Measurements from ENCODE around the gene TMEM174. TPM values are rescaled to one million over a fixed set of nuclear protein-coding genes. Genes with fewer than 3 reads are reported as not detected.
A peak's percentile ranks its signal among the peaks of the same experiment; 100 is the strongest.
"Not testable (repeated sequence)": the region's sequence is repeated elsewhere in the genome, so short reads cannot be mapped to it uniquely, and the experiment has no call there.

Gene TMEM174
- total and polyA plus RNA-seq, 8 donors: 0.13 to 0.30 (median 0.13) TPM; not detected in 5

DNA sequence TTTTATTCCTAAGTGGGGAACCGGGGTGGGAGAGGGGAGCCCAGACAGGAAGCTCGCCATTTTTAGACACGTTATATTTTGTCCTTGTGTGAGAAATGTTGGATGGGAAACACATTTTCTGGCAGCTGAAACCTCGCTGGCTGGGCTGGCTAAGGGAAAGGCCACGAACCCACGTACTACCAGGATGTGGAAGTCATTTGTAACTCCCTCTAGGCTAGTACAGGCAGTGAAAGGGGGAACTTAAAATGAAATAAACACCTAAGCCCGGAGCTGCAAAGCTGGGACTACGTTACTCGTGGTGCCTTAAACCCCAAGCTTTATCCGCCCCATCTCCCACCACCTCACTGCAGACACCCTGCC is 42.5 kb downstream of the TMEM174 start:
- no peaks in the 10 kb centered on the region for H3K9me3 ChIP-seq
- DNase-seq: no peak
- ATAC-seq: peak; percentile 21
- no peaks in the 10 kb centered on the region for H3K36me3 ChIP-seq
- H3K27me3 ChIP-seq: peaks cover 62 to 99% of the 10 kb centered on the region in 2 donors
- H3K4me1 ChIP-seq: peaks cover 0 to 13% of the 10 kb centered on the region in 2 donors
- no peak overlapping the region for H3K27ac ChIP-seq
- TF ChIP-seq, protein P1, sequence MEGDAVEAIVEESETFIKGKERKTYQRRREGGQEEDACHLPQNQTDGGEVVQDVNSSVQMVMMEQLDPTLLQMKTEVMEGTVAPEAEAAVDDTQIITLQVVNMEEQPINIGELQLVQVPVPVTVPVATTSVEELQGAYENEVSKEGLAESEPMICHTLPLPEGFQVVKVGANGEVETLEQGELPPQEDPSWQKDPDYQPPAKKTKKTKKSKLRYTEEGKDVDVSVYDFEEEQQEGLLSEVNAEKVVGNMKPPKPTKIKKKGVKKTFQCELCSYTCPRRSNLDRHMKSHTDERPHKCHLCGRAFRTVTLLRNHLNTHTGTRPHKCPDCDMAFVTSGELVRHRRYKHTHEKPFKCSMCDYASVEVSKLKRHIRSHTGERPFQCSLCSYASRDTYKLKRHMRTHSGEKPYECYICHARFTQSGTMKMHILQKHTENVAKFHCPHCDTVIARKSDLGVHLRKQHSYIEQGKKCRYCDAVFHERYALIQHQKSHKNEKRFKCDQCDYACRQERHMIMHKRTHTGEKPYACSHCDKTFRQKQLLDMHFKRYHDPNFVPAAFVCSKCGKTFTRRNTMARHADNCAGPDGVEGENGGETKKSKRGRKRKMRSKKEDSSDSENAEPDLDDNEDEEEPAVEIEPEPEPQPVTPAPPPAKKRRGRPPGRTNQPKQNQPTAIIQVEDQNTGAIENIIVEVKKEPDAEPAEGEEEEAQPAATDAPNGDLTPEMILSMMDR (IDR thresholded peaks at IDR 0.05): no peak
- intact Hi-C loops (cut with DNase I): loop anchor here in 1 of 2 donors (5.0 kb wide), 1 partner anchor 232 kb away; the partner anchor contains the start of gene FOXD1
- peak overlapping the region in 1 of 2 donors; percentile 29 for H3K4me3 ChIP-seq

DNA sequence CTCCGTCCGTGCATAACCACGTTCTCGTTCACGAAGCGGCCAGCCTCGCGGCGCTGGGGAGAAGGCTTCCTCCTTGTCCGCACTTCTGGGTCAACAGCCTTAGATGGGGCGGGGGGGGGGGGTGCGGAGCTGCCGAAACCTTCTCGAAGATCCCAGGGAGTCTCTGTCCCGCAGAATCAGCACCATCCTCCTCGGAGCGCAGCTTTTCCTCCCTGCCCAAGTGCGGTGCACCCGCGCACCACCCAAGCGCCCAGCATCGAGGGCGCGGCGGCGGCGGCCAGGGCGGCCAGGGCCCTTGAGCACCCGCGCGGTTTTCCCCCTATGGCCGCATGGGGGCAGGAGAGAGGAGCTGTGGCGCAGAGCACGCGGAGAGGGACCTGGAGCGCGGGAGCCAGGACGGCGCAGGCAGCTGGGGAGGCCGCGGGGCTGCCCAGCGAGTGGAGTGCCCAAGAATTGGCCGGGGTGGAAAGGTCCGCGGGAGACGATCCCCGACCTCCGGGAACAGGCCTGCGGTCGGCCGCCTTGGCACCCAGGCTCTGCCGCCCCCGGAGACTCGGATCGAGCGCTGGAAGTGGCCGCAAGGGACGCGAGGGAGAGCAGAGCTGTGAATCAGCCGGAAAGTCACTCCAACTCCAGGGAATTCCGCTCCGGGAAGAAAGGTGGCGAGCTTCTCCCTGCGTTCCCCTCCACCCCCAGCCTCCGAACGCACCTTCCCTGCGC is 43.1 kb downstream of the TMEM174 start:
- TF ChIP-seq, protein P1 (IDR thresholded peaks at IDR 0.05): peak; percentile 75 to 83
- H3K27me3 ChIP-seq: peaks cover 68 to 100% of the 10 kb centered on the region in 2 donors
- intact Hi-C loops (cut with DNase I): loop anchor here in 1 of 2 donors (5.0 kb wide), 1 partner anchor 231 kb away; the partner anchor contains the start of gene FOXD1
- peaks cover 0 to 13% of the 10 kb centered on the region in 2 donors for H3K4me1 ChIP-seq
- DNase-seq: peak; percentile 68 to 92 (median 81)
- ATAC-seq: peak; percentile 100
- H3K27ac ChIP-seq: no peak overlapping the region
- H3K4me3 ChIP-seq: peak overlapping the region in 1 of 2 donors; percentile 29
- no peaks in the 10 kb centered on the region for H3K9me3 ChIP-seq
- H3K36me3 ChIP-seq: no peaks in the 10 kb centered on the region

DNA sequence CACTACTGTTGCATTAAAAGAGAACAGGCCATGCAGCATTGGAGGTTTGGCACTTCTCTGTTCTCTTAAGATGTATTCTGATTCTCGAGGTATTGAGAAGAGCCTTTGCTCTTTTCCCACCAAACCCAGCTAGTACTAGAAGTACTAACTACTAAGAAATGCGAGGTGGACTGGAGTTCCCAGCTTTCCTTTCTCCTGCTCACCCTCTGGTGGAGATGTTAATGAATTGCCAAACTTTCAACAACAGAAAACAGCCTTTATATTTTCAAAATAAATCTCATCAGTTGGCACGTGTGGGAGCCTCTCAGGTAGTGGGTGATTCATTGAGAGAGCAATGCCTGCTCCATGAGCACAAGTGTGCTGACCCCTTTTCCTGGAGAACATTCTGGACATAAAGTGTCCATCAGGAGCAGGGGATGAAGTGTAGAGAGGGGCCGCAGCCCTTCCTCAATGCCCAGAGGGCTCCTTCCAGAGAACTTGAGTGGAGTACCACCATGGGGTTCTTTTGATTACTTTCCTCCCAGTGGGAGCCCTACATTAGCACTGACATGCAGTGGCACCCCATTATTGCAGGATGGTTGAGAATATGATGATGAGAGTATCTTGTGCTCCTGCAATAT is 45.7 kb downstream of the TMEM174 start:
- TF ChIP-seq, protein P1 (IDR thresholded peaks at IDR 0.05): peak in 1 of 2 donors; percentile 22
- intact Hi-C loops (cut with DNase I): loop anchor here in 1 of 2 donors (5.0 kb wide), 1 partner anchor 229 kb away; the partner anchor contains the start of gene FOXD1
- DNase-seq: no peak

DNA sequence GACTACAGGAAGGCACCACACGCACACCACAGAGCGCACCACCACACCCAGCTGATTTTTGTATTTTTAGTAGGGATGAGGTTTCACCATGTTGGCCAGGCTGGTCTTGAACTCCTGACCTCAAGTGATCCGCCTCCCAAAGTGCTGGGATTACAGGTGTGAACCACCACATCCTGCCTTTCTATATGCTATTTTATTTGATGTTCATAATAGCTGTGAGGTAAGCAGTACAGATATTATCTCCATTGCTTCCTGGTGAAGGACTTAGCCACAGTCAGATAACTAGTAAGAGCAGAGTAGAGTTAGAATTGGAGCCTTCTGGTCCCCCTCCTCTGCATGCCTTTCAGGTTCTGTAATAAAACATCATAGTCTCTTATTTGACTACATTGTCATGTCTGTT is 46.3 kb downstream of the TMEM174 start:
- H3K4me3 ChIP-seq, DNase-seq, ATAC-seq, H3K36me3 ChIP-seq, H3K27ac ChIP-seq, H3K9me3 ChIP-seq: not testable (repeated sequence)
- intact Hi-C loops (cut with DNase I): loop anchor here in 1 of 2 donors (5.0 kb wide), 1 partner anchor 228 kb away; the partner anchor contains the start of gene FOXD1
- H3K4me1 ChIP-seq: peaks cover 0 to 13% of the 10 kb centered on the region in 2 donors
- H3K27me3 ChIP-seq: peaks cover 88 to 100% of the 10 kb centered on the region in 2 donors

More for the DNA sequence above, 45.7 kb downstream of the TMEM174 start:
- Histone ChIP-seq H3K9me3 (no peaks in the 10 kb centered on the region), H3K4me1 (peaks cover 0 to 13% of the 10 kb centered on the region in 2 donors), H3K36me3 (no peaks in the 10 kb centered on the region), H3K27me3 (peaks cover 88 to 100% of the 10 kb centered on the region in 2 donors), H3K27ac (no peak overlapping the region), H3K4me3 (no peak overlapping the region)
- ATAC-seq: no peak

DNA sequence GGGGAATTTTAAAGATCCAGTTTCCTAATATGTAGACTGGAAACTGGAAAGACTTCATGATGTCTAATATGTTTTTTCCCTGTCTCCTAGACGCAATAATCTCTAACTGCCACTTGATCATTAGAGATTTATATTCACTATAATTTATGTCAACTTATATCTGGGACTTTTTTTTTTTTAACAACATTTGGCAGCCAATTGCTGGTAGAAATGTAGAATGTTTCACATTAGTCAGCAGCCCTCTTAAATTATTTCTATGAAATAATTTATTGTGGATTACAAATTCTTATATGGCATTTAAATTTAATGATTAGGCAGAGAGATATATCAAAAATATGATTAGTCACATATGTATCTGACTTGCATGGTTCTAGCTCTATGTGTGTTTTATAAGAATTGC is 48.2 kb downstream of the TMEM174 start:
- Histone ChIP-seq H3K27me3 (peaks cover 87 to 100% of the 10 kb centered on the region in 2 donors), H3K4me3 (no peak overlapping the region), H3K4me1 (peaks cover 0 to 3% of the 10 kb centered on the region in 2 donors), H3K27ac (no peak overlapping the region), H3K36me3 (no peaks in the 10 kb centered on the region), H3K9me3 (no peaks in the 10 kb centered on the region)
- intact Hi-C loops (cut with DNase I): no loop called here
- ATAC-seq (no peak), DNase-seq (no peak)
- TF ChIP-seq, protein P1 (IDR thresholded peaks at IDR 0.05): no peak

All from left lung (tissue), 10 donors.